Activated CD8-positive, alpha-beta T cell treated with anti-CD3 and anti-CD28 coated beads for 36 hours (primary cell): ENCODE results near the gene TUBA3D. TPM values are rescaled to one million over a fixed set of nuclear protein-coding genes. Genes with fewer than 3 reads are reported as not detected.
"Not testable (repeated sequence)": the region's sequence is repeated elsewhere in the genome, so short reads cannot be mapped to it uniquely, and the experiment has no call there.

ENCODE experiments used
- ATAC-seq: fragments of 200-7000 bp; cut with Tn5 transposase; one replicate; pipeline ENCODE4 v1.10.0; 2021; ENCODE audit warnings: mild to moderate bottlenecking, moderate library complexity
- CTCF ChIA-PET: fragments of 350-600 bp; sonication (Branson Sonifier 250); formaldehyde crosslinking; loops from one replicate; lab custom pipeline; 2021; ENCODE audit warnings: antibody characterized with exemption; lab: Charles Lee
- POLR2A ChIA-PET: fragments of 350-600 bp; sonication (Branson Sonifier 250); formaldehyde crosslinking; loops from one replicate; lab custom pipeline; 2021; ENCODE audit warnings: antibody characterized with exemption; lab: Charles Lee
- DNase-seq: peaks from one replicate; pipeline ENCODE4 v3.0.0-alpha.2; 2020
- H3K27ac Mint-ChIP-seq: one replicate; pipeline ENCODE4 v1.8.0; 2021; ENCODE audit warnings: mild to moderate bottlenecking, mixed read lengths
- H3K27me3 Mint-ChIP-seq: one replicate; pipeline ENCODE4 v1.8.0; 2021; ENCODE audit warnings: mixed read lengths
- H3K36me3 Mint-ChIP-seq: one replicate; pipeline ENCODE4 v1.8.0; 2021; ENCODE audit warnings: low read depth, mixed read lengths
- H3K4me1 Mint-ChIP-seq: one replicate; pipeline ENCODE4 v1.8.0; 2021; ENCODE audit warnings: low read depth, mixed read lengths
- H3K4me3 Mint-ChIP-seq: one replicate; pipeline ENCODE4 v1.8.0; 2021; ENCODE audit warnings: mild to moderate bottlenecking, moderate library complexity, mixed read lengths
- H3K9me3 Mint-ChIP-seq: one replicate; pipeline ENCODE4 v1.8.0; 2021; ENCODE audit warnings: mixed read lengths
- intact Hi-C: fragments of 100-400 bp; cut with micrococcal nuclease; formaldehyde crosslinking; loops from one replicate; pipeline ENCODE4 v1.10.0; 2022
- total RNA-seq, 2 experiments: library from RNA; stranded (reverse); gene quantifications; one replicate each; pipeline ENCODE4 v1.2.3, GENCODE V29; 2021
- TF ChIP-seq, protein P1 (sequence below): fragments of 200-600 bp; IDR thresholded peaks from one replicate; pipeline ENCODE4 v1.8.0; 2022; ENCODE audit warnings: antibody characterized with exemption, mild to moderate bottlenecking

TUBA3D gene
- total RNA-seq, 2 experiments from 2014 or later, result not detected

DNA sequence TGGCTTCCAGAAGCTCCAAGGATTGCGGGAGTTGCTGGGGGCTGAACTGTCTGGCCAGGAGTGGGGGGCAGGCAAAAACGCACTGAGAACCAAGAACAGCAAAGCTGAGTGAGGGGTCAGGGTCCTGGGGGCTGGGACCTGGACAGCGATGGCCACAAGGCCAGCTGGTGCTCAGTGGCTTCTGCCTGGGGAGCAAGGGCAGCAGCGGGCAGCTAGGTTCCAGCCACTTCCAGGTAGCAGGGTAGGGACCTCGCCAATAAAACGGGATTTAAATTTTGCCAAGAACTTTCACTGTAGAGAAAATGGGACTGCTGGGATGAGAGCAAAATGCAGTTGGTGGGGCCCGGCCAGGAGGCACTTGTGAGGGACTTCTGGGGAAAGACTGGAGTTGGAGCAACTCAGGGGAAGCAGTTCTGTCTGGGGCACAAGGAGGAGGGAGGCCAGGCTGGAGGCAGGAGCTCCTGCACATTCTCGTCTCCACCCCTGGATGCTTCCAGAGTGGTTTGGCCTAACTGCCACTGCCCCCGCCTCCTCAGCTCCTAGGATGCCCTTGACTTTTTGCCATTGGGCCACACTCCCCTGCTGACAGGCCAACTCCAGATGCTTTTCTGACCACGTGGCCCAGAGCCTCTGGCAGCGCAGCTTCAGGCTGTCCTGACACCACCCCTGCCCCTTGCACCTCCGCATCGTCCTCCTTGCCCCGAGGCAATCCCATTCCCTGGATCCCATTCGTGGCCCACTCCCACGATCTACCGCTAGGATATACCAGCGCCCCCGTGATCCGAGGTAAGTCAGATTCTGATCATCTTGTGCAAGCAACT, 46.3 kb downstream of the TUBA3D start:
- H3K27ac Mint-ChIP-seq, result no peak overlapping the region
- peaks cover 14% of the 10 kb centered on the region for H3K36me3 Mint-ChIP-seq
- H3K27me3 Mint-ChIP-seq, result no peaks in the 10 kb centered on the region
- no peaks in the 10 kb centered on the region for H3K9me3 Mint-ChIP-seq
- H3K4me1 Mint-ChIP-seq, result no peaks in the 10 kb centered on the region
- intact Hi-C loops, result no loop called here
- DNase-seq, result no peak
- ChIA-PET POLR2A (interaction anchor here (1.2 kb wide), 1 partner anchor 29 kb away, joined by 3 read pairs; no protein-coding TSS in a partner anchor), CTCF (interaction anchor here (1.4 kb wide), 1 partner anchor 30 kb away, joined by 6 read pairs; the partner anchor contains the start of gene MZT2A)
- no peak overlapping the region for H3K4me3 Mint-ChIP-seq
- TF ChIP-seq, protein P1, sequence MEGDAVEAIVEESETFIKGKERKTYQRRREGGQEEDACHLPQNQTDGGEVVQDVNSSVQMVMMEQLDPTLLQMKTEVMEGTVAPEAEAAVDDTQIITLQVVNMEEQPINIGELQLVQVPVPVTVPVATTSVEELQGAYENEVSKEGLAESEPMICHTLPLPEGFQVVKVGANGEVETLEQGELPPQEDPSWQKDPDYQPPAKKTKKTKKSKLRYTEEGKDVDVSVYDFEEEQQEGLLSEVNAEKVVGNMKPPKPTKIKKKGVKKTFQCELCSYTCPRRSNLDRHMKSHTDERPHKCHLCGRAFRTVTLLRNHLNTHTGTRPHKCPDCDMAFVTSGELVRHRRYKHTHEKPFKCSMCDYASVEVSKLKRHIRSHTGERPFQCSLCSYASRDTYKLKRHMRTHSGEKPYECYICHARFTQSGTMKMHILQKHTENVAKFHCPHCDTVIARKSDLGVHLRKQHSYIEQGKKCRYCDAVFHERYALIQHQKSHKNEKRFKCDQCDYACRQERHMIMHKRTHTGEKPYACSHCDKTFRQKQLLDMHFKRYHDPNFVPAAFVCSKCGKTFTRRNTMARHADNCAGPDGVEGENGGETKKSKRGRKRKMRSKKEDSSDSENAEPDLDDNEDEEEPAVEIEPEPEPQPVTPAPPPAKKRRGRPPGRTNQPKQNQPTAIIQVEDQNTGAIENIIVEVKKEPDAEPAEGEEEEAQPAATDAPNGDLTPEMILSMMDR, result no peak
- ATAC-seq, result no peak

DNA sequence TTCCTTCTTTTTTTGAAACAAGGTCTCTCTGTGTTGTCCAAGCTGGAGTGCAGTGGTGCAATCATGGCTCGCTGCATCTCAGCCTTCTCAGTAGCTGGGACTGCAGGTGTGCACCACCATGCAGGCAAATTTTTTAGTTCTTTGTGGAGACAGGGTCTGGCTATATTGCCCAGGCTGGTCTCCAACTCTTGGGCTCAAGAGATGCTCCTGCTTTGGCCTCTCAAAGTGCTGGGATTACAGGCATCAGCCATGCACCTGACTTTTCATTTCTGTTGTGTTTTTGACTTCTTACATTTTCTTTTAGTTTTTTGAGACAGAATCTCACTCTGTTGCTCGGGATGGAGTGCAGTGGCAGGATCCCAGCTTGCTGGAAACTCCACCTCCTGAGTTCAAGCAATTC, 49.3 kb downstream of the TUBA3D start:
- H3K4me3 Mint-ChIP-seq, H3K9me3 Mint-ChIP-seq, H3K27me3 Mint-ChIP-seq, H3K36me3 Mint-ChIP-seq, H3K27ac Mint-ChIP-seq, ATAC-seq, CTCF ChIA-PET, intact Hi-C loops, DNase-seq, POLR2A ChIA-PET: not testable (repeated sequence)
- H3K4me1 Mint-ChIP-seq, result peaks cover 14% of the 10 kb centered on the region

DNA sequence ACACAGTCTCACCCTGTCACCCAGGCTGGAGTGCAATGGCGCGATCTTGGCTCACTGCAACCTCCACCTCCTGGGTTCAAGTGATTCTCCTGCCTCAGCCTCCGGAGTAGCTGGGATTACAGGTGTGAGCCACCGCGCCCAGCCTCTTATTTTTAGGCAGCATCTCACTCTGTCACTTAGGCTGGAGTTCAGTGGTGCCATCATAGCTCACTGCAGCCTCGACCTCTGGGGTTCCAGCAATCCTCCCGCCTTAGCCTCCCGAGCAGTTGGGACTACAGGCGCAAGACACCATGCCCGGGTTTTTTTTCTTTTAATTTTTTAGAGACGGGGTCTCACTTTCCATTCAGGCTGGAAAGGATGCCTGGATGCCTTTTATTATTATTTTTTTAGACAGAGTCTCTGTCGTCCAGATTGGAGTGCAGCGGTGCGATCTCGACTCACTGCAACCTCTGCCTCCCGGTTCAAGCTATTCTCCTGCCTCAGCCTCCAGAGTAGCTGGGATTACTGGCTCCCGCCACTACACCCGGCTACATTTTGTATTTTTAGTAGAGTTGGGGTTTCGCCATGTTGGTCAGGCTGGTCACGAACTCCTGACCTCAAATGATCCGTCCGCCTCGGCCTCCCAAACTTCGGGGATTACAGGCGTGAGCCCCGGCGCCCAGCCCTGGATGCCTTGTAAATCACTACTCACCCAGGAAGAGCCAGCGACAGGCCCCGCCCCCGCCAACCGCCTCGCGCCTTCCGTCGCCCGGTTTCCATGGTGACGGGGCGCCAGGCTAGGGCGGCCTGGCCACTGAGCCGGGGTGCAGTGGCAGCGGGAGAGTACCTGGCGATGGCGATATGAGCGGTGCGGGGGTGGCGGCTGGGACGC, 51.4 kb downstream of the TUBA3D start, which contains the start of gene CCDC74A:
CCDC74A (plus strand) TSS at position 758 of the 871 bp plus-strand sequence; CDS start at position 841, 83 bp downstream.
- peak; percentile 87 for ATAC-seq
- H3K36me3 Mint-ChIP-seq, intact Hi-C loops, H3K27me3 Mint-ChIP-seq, H3K9me3 Mint-ChIP-seq: not testable (repeated sequence)
- H3K27ac Mint-ChIP-seq, result peak within 1 kb of the TSS; percentile 72
- ChIA-PET CTCF (interaction anchor here (0.9 to 1.4 kb wide), 2 partner anchors 34 to 114 kb away, joined by 3 to 4 read pairs; no protein-coding TSS in a partner anchor), POLR2A (interaction anchor here (0.6 kb wide), 1 partner anchor 30 kb away, joined by 3 read pairs; no protein-coding TSS in a partner anchor)
- H3K4me3 Mint-ChIP-seq, result peak within 1 kb of the TSS; percentile 80
- peaks cover 14% of the 10 kb centered on the region for H3K4me1 Mint-ChIP-seq
- peak; percentile 88 for DNase-seq

DNA sequence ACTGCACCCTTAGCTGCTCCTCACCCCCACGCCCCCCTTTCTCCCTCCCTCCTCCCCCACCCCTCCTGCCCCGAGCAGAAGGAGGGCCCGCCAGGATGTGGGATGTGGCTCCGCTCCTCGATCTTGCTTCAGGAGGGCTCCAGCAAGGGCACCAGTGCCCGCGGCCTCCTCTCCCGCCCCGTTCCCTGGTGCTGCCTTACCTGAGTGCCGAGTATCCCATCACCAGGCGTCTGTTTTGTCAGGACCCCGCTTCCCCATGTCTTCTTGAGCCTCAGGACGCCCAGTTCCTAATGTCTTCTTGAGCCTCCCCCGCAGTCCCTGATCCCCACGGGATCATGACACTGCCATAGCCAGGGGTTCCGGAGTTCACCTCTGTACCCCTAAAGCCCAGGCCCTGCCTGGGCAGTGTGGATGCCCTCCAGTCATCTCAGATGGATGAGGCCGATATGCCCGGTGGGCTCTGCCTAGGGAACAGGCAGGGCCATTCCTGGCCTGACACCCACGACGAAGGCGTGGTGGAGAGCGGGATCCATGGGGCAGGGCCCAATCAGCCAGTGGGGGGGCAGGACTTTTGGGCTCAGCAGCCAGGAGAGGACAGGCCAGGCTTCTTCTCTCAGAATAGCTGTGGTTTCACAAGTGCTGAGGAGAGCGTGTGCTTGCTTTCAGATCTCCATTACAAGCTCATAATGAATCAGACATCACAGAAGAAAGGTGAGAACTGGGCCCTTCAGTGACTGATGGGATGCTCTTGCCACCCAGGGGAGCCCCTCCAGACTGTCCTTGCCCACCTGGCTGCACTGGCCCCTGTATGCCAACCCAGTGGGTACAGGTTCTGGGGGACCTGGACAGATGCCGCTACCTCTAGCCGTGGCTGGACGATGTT, 53.3 kb downstream of the TUBA3D start:
- Mint-ChIP-seq H3K4me1 (peaks cover 14% of the 10 kb centered on the region), H3K27ac (peak overlapping the region; percentile 25), H3K4me3 (peak overlapping the region; percentile 66)
- H3K27me3 Mint-ChIP-seq, H3K9me3 Mint-ChIP-seq, POLR2A ChIA-PET, H3K36me3 Mint-ChIP-seq, intact Hi-C loops: not testable (repeated sequence)
- CTCF ChIA-PET, result interaction anchor here (1.3 to 1.6 kb wide), 3 partner anchors 36 to 116 kb away, joined by 3 to 4 read pairs (median 4); partner anchors contain the start of gene MZT2A
- ATAC-seq (peak; percentile 54), DNase-seq (peak; percentile 41)

DNA sequence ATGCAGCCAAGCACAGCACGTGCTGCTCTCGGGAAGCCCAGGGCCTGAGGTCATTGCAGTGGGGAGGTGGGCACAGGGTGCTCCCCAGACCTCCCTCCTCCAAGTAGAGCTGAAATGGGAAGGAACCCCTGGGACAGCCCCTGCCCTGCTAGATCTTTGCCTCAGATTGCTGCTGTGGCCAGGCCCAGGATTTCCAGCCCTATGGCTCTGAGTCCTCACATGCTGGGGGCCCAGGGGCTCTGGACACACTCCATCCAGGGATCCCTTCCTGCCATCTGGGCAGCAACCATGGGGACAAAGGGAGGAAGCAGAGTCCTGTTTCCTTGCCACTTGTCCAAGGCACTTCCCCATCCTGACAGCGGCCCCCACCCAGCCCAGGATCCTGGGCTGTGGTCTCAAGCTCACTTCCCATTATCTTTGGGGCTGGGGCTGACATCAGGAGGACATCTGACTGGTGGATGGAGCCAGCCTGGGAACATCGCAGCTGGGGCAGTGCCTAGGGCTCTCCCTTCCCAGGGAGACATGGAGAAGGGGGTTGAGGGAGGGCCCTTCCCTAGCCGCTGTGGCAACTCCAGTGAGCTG, 54.0 kb downstream of the TUBA3D start:
- H3K36me3 Mint-ChIP-seq, H3K4me3 Mint-ChIP-seq, CTCF ChIA-PET, intact Hi-C loops, H3K27ac Mint-ChIP-seq, POLR2A ChIA-PET, ATAC-seq, H3K27me3 Mint-ChIP-seq, H3K9me3 Mint-ChIP-seq, DNase-seq: not testable (repeated sequence)
- peaks cover 14% of the 10 kb centered on the region for H3K4me1 Mint-ChIP-seq

DNA sequence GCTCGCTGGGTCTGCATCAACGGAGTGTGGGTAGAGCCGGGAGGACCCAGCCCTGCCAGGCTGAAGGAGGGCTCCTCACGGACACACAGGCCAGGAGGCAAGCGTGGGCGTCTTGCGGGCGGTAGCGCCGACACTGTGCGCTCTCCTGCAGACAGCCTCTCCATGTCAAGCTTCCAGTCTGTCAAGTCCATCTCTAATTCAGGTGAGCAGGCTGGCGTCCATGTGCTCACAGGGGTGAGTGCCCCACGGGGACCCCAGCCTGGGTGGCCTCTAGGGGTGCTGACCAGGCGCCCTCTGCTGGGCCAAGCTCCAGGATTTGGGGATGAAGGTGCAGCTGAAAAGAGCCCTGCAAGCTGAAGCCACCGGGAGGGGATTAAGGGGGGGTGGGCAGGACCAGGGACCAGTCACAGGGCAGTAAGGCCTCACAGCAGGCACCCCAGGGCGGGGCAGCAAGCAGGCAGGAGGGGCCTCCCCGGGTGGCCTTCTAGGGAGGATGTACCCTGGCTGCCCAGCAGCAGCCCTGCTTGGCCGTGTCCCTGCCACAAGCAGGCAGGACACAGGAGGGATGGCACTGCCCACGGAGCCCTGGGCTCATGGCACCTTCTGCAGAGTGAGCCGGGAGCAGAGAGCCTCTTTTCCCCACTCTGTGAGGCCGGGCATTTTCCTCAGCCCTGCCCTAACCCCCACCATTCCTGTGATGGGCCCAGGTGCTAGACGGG, 54.9 kb downstream of the TUBA3D start:
- H3K9me3 Mint-ChIP-seq, H3K27ac Mint-ChIP-seq, DNase-seq, H3K4me3 Mint-ChIP-seq, H3K36me3 Mint-ChIP-seq, POLR2A ChIA-PET, intact Hi-C loops, H3K27me3 Mint-ChIP-seq, CTCF ChIA-PET, ATAC-seq: not testable (repeated sequence)
- H3K4me1 Mint-ChIP-seq, result peaks cover 14% of the 10 kb centered on the region

DNA sequence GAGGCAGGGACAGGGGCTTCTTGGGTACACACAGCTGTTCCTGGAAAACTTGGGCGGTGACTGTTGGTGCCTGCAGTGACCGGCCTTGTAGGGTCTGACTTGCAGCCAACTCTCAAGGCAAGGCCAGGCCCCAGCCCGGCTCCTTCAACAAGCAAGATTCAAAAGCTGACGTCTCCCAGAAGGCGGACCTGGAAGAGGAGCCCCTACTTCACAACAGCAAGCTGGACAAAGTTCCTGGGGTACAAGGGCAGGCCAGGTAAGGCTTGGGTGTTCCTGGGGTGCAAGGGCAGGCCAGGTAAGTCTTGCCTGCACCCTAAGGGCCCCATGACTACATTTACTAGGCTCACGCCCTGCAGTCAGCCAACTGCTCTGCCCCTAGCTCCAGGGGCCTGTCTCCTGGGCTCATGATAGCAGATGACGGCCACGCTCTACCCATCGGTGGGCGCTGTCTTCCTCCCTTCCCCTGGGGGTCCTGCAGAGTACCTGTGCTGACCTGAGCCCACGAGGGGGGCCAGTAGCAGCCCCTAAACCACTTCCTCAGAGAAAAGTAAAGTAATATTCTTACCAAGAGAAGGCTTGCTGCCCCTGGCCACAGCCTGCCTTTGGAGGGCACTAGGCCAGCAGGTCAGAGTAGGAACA, 55.7 kb downstream of the TUBA3D start:
- H3K9me3 Mint-ChIP-seq, H3K4me3 Mint-ChIP-seq, H3K36me3 Mint-ChIP-seq, H3K27ac Mint-ChIP-seq, H3K27me3 Mint-ChIP-seq, CTCF ChIA-PET, POLR2A ChIA-PET, ATAC-seq, intact Hi-C loops, DNase-seq: not testable (repeated sequence)
- H3K4me1 Mint-ChIP-seq, result peaks cover 14% of the 10 kb centered on the region
